Measurements from ENCODE around the gene RPL4.

Gene RPL4

DNA sequence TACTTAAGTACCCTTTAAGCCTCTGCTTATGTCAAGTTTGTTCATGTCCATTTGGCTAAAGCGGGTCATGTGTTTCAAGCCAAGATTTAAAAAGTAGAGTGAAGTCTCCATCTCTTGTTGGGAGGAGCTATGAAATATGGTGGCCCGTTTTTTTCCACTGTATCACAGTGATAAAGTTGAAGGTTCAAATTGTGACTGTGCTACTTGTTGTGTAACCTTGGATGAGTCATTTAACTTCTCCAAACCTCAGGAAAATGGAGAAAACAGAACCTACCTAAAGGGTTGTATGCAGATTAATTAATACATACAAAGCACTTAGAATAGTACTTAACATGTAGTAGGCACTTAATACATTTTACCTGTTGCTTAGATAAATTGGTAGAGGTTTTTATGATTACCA lies 50.5 kb downstream of the RPL4 start:
- DNase-seq (ENCODE audit: low spot score) = no peak

DNA sequence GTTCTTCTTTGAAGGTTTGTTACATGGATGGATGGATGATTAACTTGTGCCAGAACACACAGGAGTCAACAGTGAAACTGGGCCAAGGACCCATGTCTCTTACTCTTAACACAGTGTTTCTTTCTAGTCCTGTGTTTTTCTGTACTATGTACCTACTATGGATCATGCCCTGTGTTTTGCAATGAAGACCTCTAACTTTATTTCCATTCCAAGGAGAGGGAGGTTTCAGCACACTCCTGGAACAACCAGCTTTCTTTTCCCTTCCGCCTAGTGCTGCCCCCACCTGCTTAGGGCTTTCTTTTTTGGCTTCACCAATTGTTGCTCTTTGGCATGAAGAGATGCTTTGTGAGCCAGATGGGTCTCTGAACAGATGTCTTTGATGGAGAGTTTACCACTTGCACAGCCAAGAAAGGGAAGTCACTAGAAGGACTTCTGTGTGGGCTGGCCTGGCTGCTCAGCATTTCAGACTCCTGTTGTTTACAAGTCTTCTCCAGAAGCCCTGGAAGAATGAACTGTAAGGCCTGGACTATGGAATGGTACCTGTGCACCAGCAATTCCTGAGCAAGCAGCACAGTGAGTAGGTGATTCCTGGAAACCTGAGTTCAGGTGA lies 51.6 kb downstream of the RPL4 start:
- no peak for DNase-seq (ENCODE audit: low spot score)

DNA sequence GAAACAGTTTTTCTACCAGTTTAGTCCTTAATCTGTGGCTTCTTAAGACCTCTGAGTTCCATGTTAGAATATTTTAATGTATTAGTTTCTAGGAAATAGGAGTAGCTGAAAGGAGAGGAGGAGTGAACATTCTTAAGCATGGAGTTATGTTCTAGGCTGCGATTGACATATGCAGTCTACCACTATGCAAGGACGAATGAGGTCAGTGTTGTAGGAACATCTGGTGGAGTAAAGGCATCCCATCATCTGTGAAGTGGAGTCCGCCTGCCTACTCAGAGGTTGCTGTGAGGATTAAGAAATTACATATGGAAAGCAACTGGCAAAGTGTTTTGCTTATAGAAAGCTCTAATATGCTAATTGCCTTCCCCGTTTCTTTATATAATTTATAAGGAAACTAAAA lies 52.2 kb downstream of the RPL4 start:
- no peak for DNase-seq (ENCODE audit: low spot score)

Measured in iPS-NIHi11 (cell line).